Neuronal stem cell (in vitro differentiated cells): ENCODE measurements around the gene KRTAP10-7.
A peak's percentile ranks its signal among the peaks of the same experiment; 100 is the strongest.
"Not testable (repeated sequence)": the region's sequence is repeated elsewhere in the genome, so short reads cannot be mapped to it uniquely, and the experiment has no call there.

Experiments used
- DNase-seq: peaks from one replicate; pipeline ENCODE4 v3.0.0-alpha.2; 2013; ENCODE audit warnings: low spot score
- H2AFZ ChIP-seq: one replicate; pipeline ENCODE4 v1.6.1; 2013; ENCODE audit warnings: mild to moderate bottlenecking, low read length, inconsistent platforms
- H2AK5ac ChIP-seq: 2 replicates; pipeline ENCODE4 v1.6.1; 2013; ENCODE audit warnings: low read depth, mild to moderate bottlenecking, inconsistent platforms, low read length, moderate library complexity, mixed read lengths
- H2BK120ac ChIP-seq: 2 replicates; pipeline ENCODE4 v1.6.1; 2013; ENCODE audit warnings: low read depth, mild to moderate bottlenecking, inconsistent platforms, low read length, moderate library complexity, mixed read lengths
- H2BK12ac ChIP-seq: one replicate; pipeline ENCODE4 v1.6.1; 2013; ENCODE audit warnings: low read length, inconsistent platforms
- H2BK15ac ChIP-seq: 2 replicates; pipeline ENCODE4 v1.6.1; 2013; ENCODE audit warnings: mild to moderate bottlenecking, low read length, inconsistent platforms, mixed read lengths
- H2BK5ac ChIP-seq: one replicate; pipeline ENCODE4 v1.6.1; 2013; ENCODE audit warnings: inconsistent platforms, mild to moderate bottlenecking, low read length, moderate library complexity
- H3K14ac ChIP-seq: one replicate; pipeline ENCODE4 v1.6.1; 2013; ENCODE audit warnings: low read length, inconsistent platforms
- H3K18ac ChIP-seq: 2 replicates; pipeline ENCODE4 v1.6.1; 2013; ENCODE audit warnings: low read length, inconsistent platforms
- H3K23ac ChIP-seq: 2 replicates; pipeline ENCODE4 v1.6.1; 2013; ENCODE audit warnings: low read depth, mild to moderate bottlenecking, mixed read lengths, low read length, inconsistent platforms; ENCODE audit not compliant: poor library complexity
- H3K27ac ChIP-seq: replicated peaks from 3 replicates; pipeline ENCODE4 v1.5.1; 2013; ENCODE audit warnings: low read length, inconsistent platforms
- H3K27me3 ChIP-seq, 3 experiments: 2 replicates each; pipeline ENCODE4 v1.6.1; 2013; ENCODE audit warnings: low read length in 3 of 3, mild to moderate bottlenecking in 2 of 3, inconsistent platforms in 1 of 3, low read depth in 1 of 3, mixed read lengths in 1 of 3, moderate library complexity in 1 of 3; ENCODE audit not compliant: control insufficient read depth in 3 of 3, insufficient read depth in 3 of 3
- H3K36me3 ChIP-seq, 2 donors: replicated peaks in 1 of 2; 2 replicates each; pipeline ENCODE4 v1.6.1; 2013; ENCODE audit warnings: low read length in 2 of 2; ENCODE audit not compliant: control insufficient read depth in 2 of 2, insufficient read depth in 2 of 2
- H3K4ac ChIP-seq: 2 replicates; pipeline ENCODE4 v1.6.1; 2013; ENCODE audit warnings: inconsistent platforms, mild to moderate bottlenecking, low read length, moderate library complexity
- H3K4me1 ChIP-seq, 2 donors: 1 replicate in 1 of 2; 2 replicates in 1 of 2; pipeline ENCODE4 v1.6.1; 2013; ENCODE audit warnings: low read length in 2 of 2, low read depth in 1 of 2; ENCODE audit not compliant: control insufficient read depth in 2 of 2, insufficient read depth in 1 of 2
- H3K4me2 ChIP-seq: one replicate; pipeline ENCODE4 v1.6.1; 2013; ENCODE audit warnings: mild to moderate bottlenecking, low read length, inconsistent platforms; ENCODE audit not compliant: insufficient read depth, poor library complexity, severe bottlenecking
- H3K4me3 ChIP-seq, 2 donors: 2 replicates each; pipeline ENCODE4 v1.5.1; 2013; ENCODE audit warnings: low read length in 2 of 2, mild to moderate bottlenecking in 2 of 2, inconsistent platforms in 1 of 2, moderate library complexity in 1 of 2
- H3K79me1 ChIP-seq: one replicate; pipeline ENCODE4 v1.6.1; 2013; ENCODE audit warnings: low read depth, mild to moderate bottlenecking, inconsistent platforms, low read length, moderate library complexity
- H3K9ac ChIP-seq: one replicate; pipeline ENCODE4 v1.6.1; 2013; ENCODE audit warnings: mild to moderate bottlenecking, low read depth, low read length, inconsistent platforms; ENCODE audit not compliant: poor library complexity
- H3K9me3 ChIP-seq, 2 donors: replicated peaks in 1 of 2; 2 replicates each; pipeline versions ENCODE3 to v1.6.1; 2013; ENCODE audit warnings: low read length in 2 of 2, mild to moderate bottlenecking in 2 of 2, inconsistent platforms in 1 of 2, low read depth in 1 of 2, mixed read lengths in 1 of 2, moderate library complexity in 1 of 2; ENCODE audit not compliant: control insufficient read depth in 2 of 2, insufficient read depth in 1 of 2
- H4K8ac ChIP-seq: one replicate; pipeline ENCODE4 v1.6.1; 2013; ENCODE audit warnings: low read depth, mild to moderate bottlenecking, inconsistent platforms, low read length, moderate library complexity
- H4K91ac ChIP-seq: one replicate; pipeline ENCODE4 v1.6.1; 2013; ENCODE audit warnings: low read length, low read depth, mild to moderate bottlenecking, inconsistent platforms; ENCODE audit not compliant: poor library complexity
- WGBS, 2 donors: extraction: QIAGEN DNeasy Blood & Tissue Kit; methylation state at CpG; one replicate each; pipeline ENCODE4 v1.1.7; 2013; ENCODE audit warnings: missing lambda C conversion rate in 2 of 2, mixed read lengths in 1 of 2; ENCODE audit not compliant: insufficient read length in 2 of 2, insufficient replicate concordance in 1 of 2; ENCODE audit errors: extremely low coverage in 2 of 2; 5-methylcytosine and 5-hydroxymethylcytosine counted together

Gene KRTAP10-7

DNA sequence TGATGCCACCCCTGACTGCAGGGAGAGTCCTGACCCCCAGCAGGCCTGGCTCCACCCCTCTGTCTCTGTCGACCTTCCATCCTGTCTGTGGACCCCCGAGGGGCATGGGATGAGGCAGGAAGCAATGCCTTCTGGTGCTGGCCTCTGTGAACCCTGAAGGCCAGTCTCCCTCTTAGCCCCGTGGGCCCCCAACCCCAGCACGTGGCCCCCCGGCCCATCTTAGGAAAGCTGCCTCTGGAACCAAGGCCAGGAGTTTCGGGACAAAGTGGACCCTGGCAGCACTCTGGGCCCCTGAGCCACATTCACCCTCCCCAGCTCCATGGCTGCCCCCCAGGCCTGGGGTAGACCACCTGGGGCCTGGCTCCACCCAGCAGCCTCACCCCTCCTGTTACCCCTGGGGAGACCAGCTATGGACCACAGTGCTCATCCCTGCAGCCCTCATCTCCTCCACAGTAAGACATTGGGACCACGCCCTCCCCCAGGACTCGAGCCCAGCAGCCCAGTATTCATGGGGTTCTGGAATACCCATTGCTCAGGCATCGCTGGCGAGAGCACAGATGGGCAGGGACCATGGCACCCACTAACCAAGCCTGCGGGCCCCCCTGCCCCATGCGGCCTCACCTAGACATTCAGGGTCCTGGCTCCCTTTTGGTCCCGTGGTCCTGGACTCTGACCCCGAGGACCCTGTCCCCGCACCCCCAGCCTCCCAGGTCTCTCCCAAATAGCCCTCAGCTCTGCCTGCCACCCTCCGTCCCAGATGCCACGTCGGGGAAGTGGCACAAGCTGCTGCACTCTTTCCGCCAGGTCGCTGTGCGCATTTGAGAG, 38.3 kb downstream of the KRTAP10-7 start:
- not testable (repeated sequence) for H3K79me1 ChIP-seq, H3K4me3 ChIP-seq, H3K27ac ChIP-seq, H3K4me2 ChIP-seq, H2AFZ ChIP-seq, H3K9ac ChIP-seq, H3K23ac ChIP-seq, H3K36me3 ChIP-seq, H2BK120ac ChIP-seq, H4K8ac ChIP-seq, H4K91ac ChIP-seq, H3K14ac ChIP-seq, H3K27me3 ChIP-seq, H3K9me3 ChIP-seq, H3K4ac ChIP-seq, H2BK12ac ChIP-seq, H2BK15ac ChIP-seq, DNase-seq
- H2AK5ac ChIP-seq: peak overlapping the region; percentile 92
- H3K18ac ChIP-seq: peak overlapping the region; percentile 53
- peaks cover 5 to 11% of the 10 kb centered on the region in 2 donors for H3K4me1 ChIP-seq
- WGBS, 2 donors: no CpG with 5 or more reads among the region's 21 CpGs
- H2BK5ac ChIP-seq: peak overlapping the region; percentile 31

- H3K4ac ChIP-seq: no peak overlapping the region
- peaks cover 5 to 11% of the 10 kb centered on the region in 2 donors for H3K4me1 ChIP-seq
- H3K4me2 ChIP-seq: no peak overlapping the region
- H3K9ac ChIP-seq: no peak overlapping the region
- no peaks in the 10 kb centered on the region for H3K27me3 ChIP-seq
- H2BK15ac ChIP-seq: peak overlapping the region; percentile 24
- H3K79me1 ChIP-seq: no peaks in the 10 kb centered on the region
- H3K36me3 ChIP-seq: no peaks in the 10 kb centered on the region
- no CpG with 5 or more reads among the region's 12 CpGs for WGBS, 2 donors
- H2BK120ac ChIP-seq: no peak overlapping the region
- H2BK5ac ChIP-seq: peak overlapping the region; percentile 31
- no peak overlapping the region for H2AFZ ChIP-seq
- DNase-seq: no peak
- no peak overlapping the region for H3K14ac ChIP-seq
- H3K27ac ChIP-seq: no peak overlapping the region
- peak overlapping the region; percentile 53 for H3K18ac ChIP-seq
- no peak overlapping the region for H4K8ac ChIP-seq
- H2AK5ac ChIP-seq: peak overlapping the region; percentile 92
- no peak overlapping the region for H2BK12ac ChIP-seq
- no peak overlapping the region for H4K91ac ChIP-seq
- no peak overlapping the region for H3K4me3 ChIP-seq
- H3K9me3 ChIP-seq: peaks cover 4 to 6% of the 10 kb centered on the region in 2 donors
- H3K23ac ChIP-seq: no peak overlapping the region
Observed at GRCh38 chr21:44639331-44639655, 38.9 kb downstream of the KRTAP10-7 start.

DNA sequence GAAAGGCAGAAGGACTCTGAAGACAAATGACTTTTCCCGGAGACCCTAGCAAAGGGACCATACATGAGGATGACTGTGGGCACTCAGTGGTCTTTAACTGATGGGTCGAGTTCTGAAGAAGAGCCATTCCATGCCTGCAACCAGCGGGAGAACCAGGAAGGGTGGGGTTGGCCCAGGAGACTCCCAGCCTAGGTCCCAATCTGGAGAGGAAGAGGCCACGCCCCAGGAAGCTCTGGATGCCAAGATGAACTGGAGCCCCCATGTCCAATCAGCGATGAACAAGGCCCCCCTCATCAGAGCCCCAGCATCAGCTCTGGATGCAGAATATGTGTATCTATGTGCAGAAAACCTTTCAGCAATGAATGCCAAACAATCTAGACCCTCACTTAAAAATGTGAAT, 40.4 kb downstream of the KRTAP10-7 start:
- Histone ChIP-seq H3K4me3 (no peak overlapping the region), H3K27ac (no peak overlapping the region), H3K27me3 (no peaks in the 10 kb centered on the region), H2AFZ (no peak overlapping the region), H3K79me1 (no peaks in the 10 kb centered on the region), H3K9ac (no peak overlapping the region), H3K18ac (no peak overlapping the region), H3K4ac (no peak overlapping the region), H2BK5ac (no peak overlapping the region), H3K4me2 (no peak overlapping the region), H2BK12ac (no peak overlapping the region), H3K4me1 (peaks cover 5 to 11% of the 10 kb centered on the region in 2 donors), H2BK15ac (no peak overlapping the region), H4K8ac (no peak overlapping the region), H3K14ac (no peak overlapping the region), H2AK5ac (no peak overlapping the region), H3K23ac (no peak overlapping the region), H3K9me3 (peaks cover 4 to 6% of the 10 kb centered on the region in 2 donors), H4K91ac (no peak overlapping the region), H3K36me3 (no peaks in the 10 kb centered on the region), H2BK120ac (no peak overlapping the region)
- WGBS, 2 donors: no CpG with 5 or more reads among the region's 5 CpGs
- no peak for DNase-seq

DNA sequence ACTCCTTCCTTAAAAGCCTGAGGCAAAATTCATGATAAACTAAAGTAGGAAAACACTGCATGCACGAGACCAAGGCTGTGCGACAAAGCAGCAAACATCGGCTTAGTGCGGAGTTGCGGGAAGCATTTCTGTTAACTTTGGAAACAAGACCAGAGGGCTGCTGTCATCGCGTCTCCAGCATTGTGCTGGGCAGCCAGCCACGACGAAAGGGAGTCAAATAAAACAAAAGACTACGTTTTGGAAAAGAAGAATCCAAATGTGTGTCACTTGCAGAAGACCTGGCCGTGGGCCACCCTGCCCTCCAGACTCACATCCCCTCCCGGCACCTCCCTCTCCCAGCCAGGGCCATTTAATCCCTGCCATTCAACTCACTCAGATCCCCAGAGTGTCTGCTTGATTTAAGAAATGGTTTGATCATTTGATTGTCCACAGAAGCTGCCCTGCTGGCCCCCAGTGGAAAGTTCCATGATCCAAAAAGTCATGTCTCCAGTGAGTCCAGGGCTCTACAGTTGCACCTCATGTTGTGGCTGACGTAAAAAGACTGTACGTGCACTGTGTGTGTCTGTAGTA, 43.4 kb downstream of the KRTAP10-7 start:
- Histone ChIP-seq H2BK5ac (no peak overlapping the region), H3K9me3 (peaks cover 4 to 6% of the 10 kb centered on the region in 2 donors), H4K8ac (no peak overlapping the region), H3K23ac (no peak overlapping the region), H3K18ac (no peak overlapping the region), H3K4ac (no peak overlapping the region), H2AK5ac (no peak overlapping the region), H3K4me3 (no peak overlapping the region), H3K14ac (no peak overlapping the region), H2BK15ac (no peak overlapping the region), H3K9ac (no peak overlapping the region), H2BK120ac (no peak overlapping the region), H3K79me1 (no peaks in the 10 kb centered on the region), H3K4me1 (peaks cover 0 to 3% of the 10 kb centered on the region in 2 donors), H4K91ac (no peak overlapping the region), H3K4me2 (no peak overlapping the region), H3K27me3 (peaks cover 0 to 15% (median 0%) of the 10 kb centered on the region in 3 experiments), H2AFZ (no peak overlapping the region), H3K27ac (no peak overlapping the region), H3K36me3 (no peaks in the 10 kb centered on the region), H2BK12ac (no peak overlapping the region)
- DNase-seq: no peak
- no CpG with 5 or more reads among the region's 14 CpGs for WGBS, 2 donors
